GM19023 (cell line): ENCODE measurements around the gene MSI2.

ENCODE experiments used
- ATAC-seq: cut with Tn5 transposase; IDR thresholded peaks from one replicate; pipeline ENCODE4 v1.9.1; 2021; ENCODE audit warnings: mild to moderate bottlenecking, moderate library complexity; ENCODE audit not compliant: unreplicated experiment

The MSI2 gene

GRCh38 chr17:57532556-57532955 is 276.2 kb downstream of the MSI2 start:
- no peak for ATAC-seq

- no peak for ATAC-seq
Measured at GRCh38 chr17:57532966-57533365, 276.6 kb downstream of the MSI2 start.

GRCh38 chr17:57533684-57534305 is 277.5 kb downstream of the MSI2 start:
- ATAC-seq = no peak

- ATAC-seq = no peak
Measured at GRCh38 chr17:57534863-57535248, 278.5 kb downstream of the MSI2 start.

- ATAC-seq = no peak
Measured at GRCh38 chr17:57535249-57535966, 279.1 kb downstream of the MSI2 start.

GRCh38 chr17:57536289-57536688 is 280.0 kb downstream of the MSI2 start:
- ATAC-seq = no peak

- no peak for ATAC-seq
Measured at GRCh38 chr17:57536789-57537523, 280.6 kb downstream of the MSI2 start.

- ATAC-seq = no peak
Measured at GRCh38 chr17:57537524-57538410, 281.4 kb downstream of the MSI2 start.

- ATAC-seq = no peak
Measured at GRCh38 chr17:57538736-57539456, 282.6 kb downstream of the MSI2 start.

GRCh38 chr17:57539529-57540301 is 283.4 kb downstream of the MSI2 start:
- no peak for ATAC-seq

GRCh38 chr17:57540596-57540995 is 284.3 kb downstream of the MSI2 start:
- no peak for ATAC-seq

GRCh38 chr17:57541049-57541448 is 284.7 kb downstream of the MSI2 start:
- no peak for ATAC-seq

- no peak for ATAC-seq
Measured at GRCh38 chr17:57541472-57542394, 285.4 kb downstream of the MSI2 start.

GRCh38 chr17:57542510-57542909 is 286.2 kb downstream of the MSI2 start:
- ATAC-seq = no peak

- no peak for ATAC-seq
Measured at GRCh38 chr17:57543230-57543629, 286.9 kb downstream of the MSI2 start.

GRCh38 chr17:57544401-57544800 is 288.1 kb downstream of the MSI2 start:
- no peak for ATAC-seq

GRCh38 chr17:57544834-57545463 is 288.6 kb downstream of the MSI2 start:
- no peak for ATAC-seq

GRCh38 chr17:57545731-57546342 is 289.5 kb downstream of the MSI2 start:
- ATAC-seq = no peak
